ENCODE results near the gene ARID1B. TPM values are rescaled to one million over a fixed set of nuclear protein-coding genes. Genes with fewer than 3 reads are reported as not detected.

Gene ARID1B
- total RNA-seq, 1 experiment from 2014 or later, result 91.7 TPM

GRCh38 chr6:156748504-156748903, 28.7 kb upstream of the ARID1B start:
- Histone ChIP-seq H3K36me3 (ENCODE audit: control insufficient read depth, insufficient read depth, low read length) (no peaks in the 10 kb centered on the region), H3K27ac (ENCODE audit: low read length) (no peak overlapping the region), H3K4me1 (ENCODE audit: control insufficient read depth, insufficient read depth, low read length) (peaks cover 14% of the 10 kb centered on the region), H3K4me3 (ENCODE audit: low read depth in 2 of 2, low read length in 2 of 2) (no peak overlapping the region), H3K9me3 (ENCODE audit: control insufficient read depth, insufficient read depth, low read depth, low read length) (no peaks in the 10 kb centered on the region), H3K27me3 (ENCODE audit: control insufficient read depth, insufficient read depth, low read length) (no peaks in the 10 kb centered on the region)
- no TSS peak for BruUV-seq (replicated peaks)
- in situ Hi-C loops (cut with HindIII; ENCODE audit: low pct_unique_long_range_greater_than_20kb, low sequenced_read_pairs) (no loop called here), intact Hi-C loops (cut with micrococcal nuclease; ENCODE audit: unreplicated experiment) (no loop called here)
- TF ChIP-seq POLR2AphosphoS5 (IDR thresholded peaks at IDR 0.05; ENCODE audit: low read depth, low read length) (no peak), TCF7L2 (IDR thresholded peaks at IDR 0.05; ENCODE audit: low read depth, low read length) (no peak), REST (IDR thresholded peaks at IDR 0.05; ENCODE audit: insufficient read depth in 1 of 2, low read depth in 2 of 2, low read length in 1 of 2) (no peak), CTCF (IDR thresholded peaks at IDR 0.05) (no peak), SIN3A (IDR thresholded peaks at IDR 0.05; ENCODE audit: borderline replicate concordance, insufficient read depth, low read depth, low read length) (no peak)
- DNase-seq (ENCODE audit: low read depth, low spot score) (no peak), ATAC-seq (no peak)
- ChIA-PET POLR2A (no interaction called here), CTCF (no interaction called here)

- in situ Hi-C loops (cut with HindIII; ENCODE audit: low pct_unique_long_range_greater_than_20kb, low sequenced_read_pairs) (no loop called here), intact Hi-C loops (cut with micrococcal nuclease; ENCODE audit: unreplicated experiment) (no loop called here)
- no peaks in the 10 kb centered on the region for H3K27me3 ChIP-seq (ENCODE audit: control insufficient read depth, insufficient read depth, low read length)
- ATAC-seq (peak; percentile 94), DNase-seq (ENCODE audit: low read depth, low spot score) (peak; percentile 20)
- peaks cover 26% of the 10 kb centered on the region for H3K4me1 ChIP-seq (ENCODE audit: control insufficient read depth, insufficient read depth, low read length)
- no peak for TF ChIP-seq REST (IDR thresholded peaks at IDR 0.05; ENCODE audit: insufficient read depth in 1 of 2, low read depth in 2 of 2, low read length in 1 of 2)
- peak; percentile 97 for TF ChIP-seq TCF7L2 (IDR thresholded peaks at IDR 0.05; ENCODE audit: low read depth, low read length)
- TF ChIP-seq CTCF (IDR thresholded peaks at IDR 0.05), result peak; percentile 69
- TF ChIP-seq SIN3A (IDR thresholded peaks at IDR 0.05; ENCODE audit: borderline replicate concordance, insufficient read depth, low read depth, low read length), result no peak
- TF ChIP-seq POLR2AphosphoS5 (IDR thresholded peaks at IDR 0.05; ENCODE audit: low read depth, low read length), result no peak
- BruUV-seq (replicated peaks), result no TSS peak
- ChIA-PET POLR2A (interaction anchor here (0.7 kb wide), 2 partner anchors 17 to 43 kb away, joined by 3 read pairs; no protein-coding TSS in a partner anchor), CTCF (no interaction called here)
- H3K27ac ChIP-seq (ENCODE audit: low read length), result peak overlapping the region; percentile 48
- no peaks in the 10 kb centered on the region for H3K36me3 ChIP-seq (ENCODE audit: control insufficient read depth, insufficient read depth, low read length)
- no peak overlapping the region for H3K4me3 ChIP-seq (ENCODE audit: low read depth in 2 of 2, low read length in 2 of 2)
- no peaks in the 10 kb centered on the region for H3K9me3 ChIP-seq (ENCODE audit: control insufficient read depth, insufficient read depth, low read depth, low read length)
These were observed 24.4 kb upstream of the ARID1B start for GRCh38 chr6:156752666-156753301.
